ENCODE data around the gene DOCK9.

DOCK9 gene

DNA sequence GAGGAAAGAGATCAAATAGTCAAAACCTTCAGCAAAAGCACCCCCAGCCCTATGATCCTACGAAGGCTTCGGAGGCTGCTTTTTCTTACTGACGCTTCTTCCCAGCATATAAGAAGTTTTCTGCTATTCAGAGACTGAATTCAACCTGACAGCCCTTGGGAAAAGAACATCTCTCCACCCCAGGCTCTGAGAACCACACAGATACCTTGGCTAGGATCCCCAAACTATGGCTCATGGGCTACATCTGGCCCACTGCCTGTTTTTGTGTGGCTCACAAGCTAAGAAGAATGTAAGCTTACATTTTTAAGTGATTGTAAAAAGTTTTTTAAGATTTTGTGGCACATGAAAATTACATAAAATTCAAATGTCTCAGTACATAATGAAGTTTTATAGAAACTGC is 228.4 kb downstream of the DOCK9 start:
- H3K9ac ChIP-seq = no peak overlapping the region
- H3K9me3 ChIP-seq = peaks cover 24% of the 10 kb centered on the region
- no peaks in the 10 kb centered on the region for H4K20me1 ChIP-seq
- no peaks in the 10 kb centered on the region for H3K4me1 ChIP-seq
- no peak for TF ChIP-seq Cebpa-rat (IDR thresholded peaks at IDR 0.05)
- H3K27me3 ChIP-seq = peaks cover 11% of the 10 kb centered on the region; the same call in 1 of the 2 replicates
- no peaks in the 10 kb centered on the region for H3K36me3 ChIP-seq
- H3K27ac ChIP-seq = no peak overlapping the region
- no peak overlapping the region for H3K4me2 ChIP-seq
- no peak overlapping the region for H3K4me3 ChIP-seq

DNA sequence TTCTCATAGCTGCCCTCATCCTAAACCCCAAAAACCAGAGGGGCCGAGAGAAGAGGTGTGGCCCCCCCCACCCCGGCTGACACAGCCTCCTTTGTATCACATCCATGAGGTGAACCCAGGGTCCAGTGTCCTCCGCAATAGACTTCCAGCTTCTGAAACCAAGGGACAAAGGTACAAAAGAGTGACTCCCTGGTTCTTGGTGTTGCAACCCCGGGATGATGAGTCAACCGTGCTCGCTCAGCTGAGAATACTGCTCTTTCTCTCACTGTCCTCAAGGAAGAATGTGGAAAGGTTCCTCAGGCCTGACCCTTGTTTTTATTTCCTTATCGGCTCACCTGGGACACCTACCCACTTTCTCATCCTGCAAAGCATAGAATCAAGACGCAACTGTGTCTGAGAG is 230.9 kb downstream of the DOCK9 start:
- peaks cover 2% of the 10 kb centered on the region; the same call in 1 of the 2 replicates for H3K27me3 ChIP-seq
- no peak overlapping the region for H3K4me2 ChIP-seq
- H3K27ac ChIP-seq = no peak overlapping the region
- TF ChIP-seq Cebpa-rat (IDR thresholded peaks at IDR 0.05) = no peak
- H3K9ac ChIP-seq = no peak overlapping the region
- no peaks in the 10 kb centered on the region for H4K20me1 ChIP-seq
- no peaks in the 10 kb centered on the region for H3K36me3 ChIP-seq
- H3K4me3 ChIP-seq = no peak overlapping the region
- peaks cover 3% of the 10 kb centered on the region for H3K9me3 ChIP-seq
- H3K4me1 ChIP-seq = no peaks in the 10 kb centered on the region

All from BLaER1 (cell line).